DND-41 (cell line): Measurements from ENCODE around the gene FADS1.

Experiments
- EZH2 ChIP-seq: IDR thresholded peaks from 3 replicates; pipeline ENCODE4 v1.6.1; 2012; ENCODE audit warnings: borderline replicate concordance, low read depth, mild to moderate bottlenecking, moderate library complexity, low read length, inconsistent platforms; ENCODE audit not compliant: severe bottlenecking
- TF ChIP-seq, protein P1 (sequence below): IDR thresholded peaks from 2 replicates; pipeline ENCODE4 v1.5.1; 2012; ENCODE audit warnings: borderline replicate concordance, low read length, moderate library complexity, mild to moderate bottlenecking; ENCODE audit not compliant: poor library complexity, severe bottlenecking; ENCODE audit errors: extremely low read depth

DNA sequence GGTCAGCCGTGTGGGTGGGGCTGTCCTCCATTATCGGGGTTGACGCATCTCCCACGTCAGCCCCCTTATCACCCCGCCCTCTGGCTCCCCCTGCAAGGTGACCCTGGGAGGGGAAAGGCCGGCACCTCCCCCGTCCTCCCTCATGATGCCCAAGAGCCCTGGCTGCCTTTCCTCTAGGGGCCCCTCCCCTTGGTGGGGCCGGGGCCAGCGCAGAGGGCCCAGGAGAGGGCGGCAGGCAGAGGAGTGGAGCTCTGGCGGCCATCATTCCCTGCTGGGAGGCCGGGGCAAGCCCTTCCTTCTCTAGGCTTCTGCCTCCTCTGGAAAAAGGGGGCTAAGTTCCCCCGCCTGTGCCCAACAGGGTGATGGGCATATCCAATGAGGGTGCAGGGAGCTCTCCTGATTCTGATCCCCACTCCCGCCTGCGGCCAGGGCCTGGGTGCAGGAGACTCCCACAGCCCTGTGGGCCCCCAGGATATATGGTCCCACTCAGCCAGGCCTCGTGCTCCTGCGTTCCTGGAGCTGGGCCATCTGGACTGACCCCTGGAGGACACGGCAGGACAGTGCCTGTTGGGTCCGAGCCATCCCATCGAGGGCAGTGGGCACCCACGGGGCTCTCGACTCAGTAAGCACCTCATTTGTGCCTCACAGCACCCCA is 52.1 kb downstream of the FADS1 start:
- TF ChIP-seq, protein P1, sequence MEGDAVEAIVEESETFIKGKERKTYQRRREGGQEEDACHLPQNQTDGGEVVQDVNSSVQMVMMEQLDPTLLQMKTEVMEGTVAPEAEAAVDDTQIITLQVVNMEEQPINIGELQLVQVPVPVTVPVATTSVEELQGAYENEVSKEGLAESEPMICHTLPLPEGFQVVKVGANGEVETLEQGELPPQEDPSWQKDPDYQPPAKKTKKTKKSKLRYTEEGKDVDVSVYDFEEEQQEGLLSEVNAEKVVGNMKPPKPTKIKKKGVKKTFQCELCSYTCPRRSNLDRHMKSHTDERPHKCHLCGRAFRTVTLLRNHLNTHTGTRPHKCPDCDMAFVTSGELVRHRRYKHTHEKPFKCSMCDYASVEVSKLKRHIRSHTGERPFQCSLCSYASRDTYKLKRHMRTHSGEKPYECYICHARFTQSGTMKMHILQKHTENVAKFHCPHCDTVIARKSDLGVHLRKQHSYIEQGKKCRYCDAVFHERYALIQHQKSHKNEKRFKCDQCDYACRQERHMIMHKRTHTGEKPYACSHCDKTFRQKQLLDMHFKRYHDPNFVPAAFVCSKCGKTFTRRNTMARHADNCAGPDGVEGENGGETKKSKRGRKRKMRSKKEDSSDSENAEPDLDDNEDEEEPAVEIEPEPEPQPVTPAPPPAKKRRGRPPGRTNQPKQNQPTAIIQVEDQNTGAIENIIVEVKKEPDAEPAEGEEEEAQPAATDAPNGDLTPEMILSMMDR, result no peak
- TF ChIP-seq EZH2, result no peak
